GM12878 (cell line): ENCODE data around the gene SMIM21.

Experiments used
- CTCF ChIP-seq, 3 experiments: IDR thresholded peaks in 2 of 3; conservative IDR thresholded peaks in 1 of 3; 2 replicates each; pipeline ENCODE4 v1.5.1; 2011; ENCODE audit warnings: low read depth in 3 of 3, low read length in 3 of 3, mild to moderate bottlenecking in 3 of 3, control low read depth in 2 of 3, moderate library complexity in 2 of 3, inconsistent platforms in 1 of 3, mixed read lengths in 1 of 3; ENCODE audit not compliant: control insufficient read depth in 2 of 3, insufficient read depth in 1 of 3; ENCODE audit errors: extremely low read depth in 1 of 3
- POLR2A ChIP-seq: IDR thresholded peaks from 2 replicates; pipeline ENCODE4 v1.6.1; 2011; ENCODE audit warnings: low read depth, mild to moderate bottlenecking, low read length
- POU2F2 ChIP-seq: IDR thresholded peaks from 3 replicates; pipeline ENCODE4 v1.6.1; 2011; ENCODE audit warnings: low read depth, mild to moderate bottlenecking, low read length, borderline replicate concordance
- STAT3 ChIP-seq: IDR thresholded peaks from 2 replicates; pipeline ENCODE4 v1.6.1; 2011; ENCODE audit warnings: low read depth, low read length, improper control_type of control experiment

- TF ChIP-seq POU2F2 (no peak), STAT3 (no peak), CTCF (IDR thresholded peaks at IDR 0.05 in 2 of 3, conservative IDR thresholded peaks at IDR 0.05 in 1 of 3; ENCODE audit: control insufficient read depth in 2 of 3, extremely low read depth in 1 of 3, insufficient read depth in 1 of 3, low read depth in 3 of 3, low read length in 3 of 3) (no peak), POLR2A (no peak)
Measured at GRCh38 chr18:75473316-75473715, 45.8 kb upstream of the SMIM21 start.
